ENCODE results near the gene PIBF1. TPM values are rescaled to one million over a fixed set of nuclear protein-coding genes. Genes with fewer than 3 reads are reported as not detected.

PIBF1 gene
- total RNA-seq, 1 donor from 2014 or later: 32.5 TPM

DNA sequence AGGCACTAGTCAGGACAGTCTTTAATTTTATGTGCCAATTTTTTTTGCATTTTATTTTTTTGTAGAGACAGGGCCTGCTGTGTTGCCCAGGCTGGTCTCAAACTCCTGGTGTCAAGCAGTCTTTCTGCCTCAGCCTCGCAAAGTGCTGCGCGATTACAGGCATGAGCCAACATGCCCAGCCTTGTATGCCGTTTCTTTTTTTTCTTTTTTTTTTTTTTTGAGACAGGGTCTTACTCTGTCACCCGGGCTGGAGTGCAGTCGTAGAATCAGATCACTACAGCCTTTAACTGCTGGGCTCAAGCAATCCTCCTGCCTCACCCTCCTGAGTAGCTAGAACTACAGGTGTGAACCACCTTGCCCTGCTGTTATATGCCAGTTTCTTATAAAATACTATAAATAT, 27.8 kb upstream of the PIBF1 start:
- no peak for DNase-seq (ENCODE audit: extremely low spot score, unreplicated experiment)
- Mint-ChIP-seq H3K4me3 (no peak overlapping the region), H3K4me1 (ENCODE audit: unreplicated experiment) (no peaks in the 10 kb centered on the region), H3K9me3 (peaks cover 8% of the 10 kb centered on the region), H3K27me3 (no peaks in the 10 kb centered on the region), H3K36me3 (peaks cover 51% of the 10 kb centered on the region), H3K27ac (no peak overlapping the region)
- TF ChIP-seq, protein P1, sequence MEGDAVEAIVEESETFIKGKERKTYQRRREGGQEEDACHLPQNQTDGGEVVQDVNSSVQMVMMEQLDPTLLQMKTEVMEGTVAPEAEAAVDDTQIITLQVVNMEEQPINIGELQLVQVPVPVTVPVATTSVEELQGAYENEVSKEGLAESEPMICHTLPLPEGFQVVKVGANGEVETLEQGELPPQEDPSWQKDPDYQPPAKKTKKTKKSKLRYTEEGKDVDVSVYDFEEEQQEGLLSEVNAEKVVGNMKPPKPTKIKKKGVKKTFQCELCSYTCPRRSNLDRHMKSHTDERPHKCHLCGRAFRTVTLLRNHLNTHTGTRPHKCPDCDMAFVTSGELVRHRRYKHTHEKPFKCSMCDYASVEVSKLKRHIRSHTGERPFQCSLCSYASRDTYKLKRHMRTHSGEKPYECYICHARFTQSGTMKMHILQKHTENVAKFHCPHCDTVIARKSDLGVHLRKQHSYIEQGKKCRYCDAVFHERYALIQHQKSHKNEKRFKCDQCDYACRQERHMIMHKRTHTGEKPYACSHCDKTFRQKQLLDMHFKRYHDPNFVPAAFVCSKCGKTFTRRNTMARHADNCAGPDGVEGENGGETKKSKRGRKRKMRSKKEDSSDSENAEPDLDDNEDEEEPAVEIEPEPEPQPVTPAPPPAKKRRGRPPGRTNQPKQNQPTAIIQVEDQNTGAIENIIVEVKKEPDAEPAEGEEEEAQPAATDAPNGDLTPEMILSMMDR (conservative IDR thresholded peaks at IDR 0.05): no peak

DNA sequence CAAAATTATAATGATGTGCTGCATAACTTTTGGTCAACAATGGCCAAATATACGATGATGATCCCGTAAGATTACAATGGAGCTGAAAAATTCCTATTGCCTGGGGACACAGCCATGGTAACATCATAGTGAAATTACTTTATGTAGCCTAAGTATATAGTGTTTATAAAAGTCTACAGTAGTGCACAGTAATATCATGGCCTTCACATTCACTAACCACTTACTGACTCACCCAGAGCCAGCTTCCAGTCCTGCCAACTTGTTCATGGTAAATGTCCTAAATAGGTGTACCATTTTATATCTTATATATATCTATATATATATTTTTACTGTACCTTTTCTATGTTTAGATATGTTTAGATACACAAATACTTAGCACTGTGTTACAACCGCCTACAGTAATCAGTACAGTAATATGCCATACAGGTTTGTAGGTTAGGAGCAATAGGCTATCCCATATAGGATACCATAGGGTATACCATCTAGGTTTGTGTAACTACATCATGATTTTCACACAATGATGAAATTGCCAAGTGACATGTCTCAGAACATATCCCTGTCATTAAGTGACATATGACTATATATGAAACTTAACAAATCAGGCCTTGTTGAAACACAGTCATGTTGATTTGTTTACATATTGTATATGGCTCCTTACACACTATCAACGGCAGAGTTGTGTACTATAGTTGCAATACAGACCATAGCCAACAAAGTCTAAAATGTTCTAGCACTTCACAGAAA, 24.0 kb upstream of the PIBF1 start:
- TF ChIP-seq, protein P1 (conservative IDR thresholded peaks at IDR 0.05): no peak
- H3K9me3 Mint-ChIP-seq: no peaks in the 10 kb centered on the region
- no peak for DNase-seq (ENCODE audit: extremely low spot score, unreplicated experiment)
- no peaks in the 10 kb centered on the region for H3K4me1 Mint-ChIP-seq (ENCODE audit: unreplicated experiment)
- peaks cover 30% of the 10 kb centered on the region for H3K36me3 Mint-ChIP-seq
- no peak overlapping the region for H3K4me3 Mint-ChIP-seq
- no peak overlapping the region for H3K27ac Mint-ChIP-seq
- H3K27me3 Mint-ChIP-seq: no peaks in the 10 kb centered on the region

DNA sequence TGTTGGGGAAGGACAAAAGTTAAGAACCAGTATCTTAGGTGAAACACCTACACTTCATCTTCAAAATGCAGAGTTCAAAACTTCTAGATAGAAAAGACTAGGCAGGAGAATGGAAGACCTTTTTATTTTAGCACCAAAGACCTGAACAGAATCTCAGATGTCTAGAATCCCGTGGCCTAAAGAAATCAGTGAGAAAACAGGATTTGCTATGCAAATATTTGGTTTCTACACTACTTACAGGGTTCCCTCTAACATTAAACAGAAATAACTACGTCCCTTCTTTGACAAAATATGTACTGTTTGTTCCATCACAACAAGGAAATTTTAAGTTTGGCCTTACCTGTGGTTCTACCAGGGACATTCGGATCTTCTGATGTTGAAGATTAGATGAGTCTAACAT, 21.7 kb upstream of the PIBF1 start:
- TF ChIP-seq, protein P1 (conservative IDR thresholded peaks at IDR 0.05): no peak
- Mint-ChIP-seq H3K9me3 (no peaks in the 10 kb centered on the region), H3K27me3 (no peaks in the 10 kb centered on the region), H3K27ac (no peak overlapping the region), H3K36me3 (peaks cover 35% of the 10 kb centered on the region), H3K4me1 (ENCODE audit: unreplicated experiment) (no peaks in the 10 kb centered on the region), H3K4me3 (no peak overlapping the region)
- no peak for DNase-seq (ENCODE audit: extremely low spot score, unreplicated experiment)

DNA sequence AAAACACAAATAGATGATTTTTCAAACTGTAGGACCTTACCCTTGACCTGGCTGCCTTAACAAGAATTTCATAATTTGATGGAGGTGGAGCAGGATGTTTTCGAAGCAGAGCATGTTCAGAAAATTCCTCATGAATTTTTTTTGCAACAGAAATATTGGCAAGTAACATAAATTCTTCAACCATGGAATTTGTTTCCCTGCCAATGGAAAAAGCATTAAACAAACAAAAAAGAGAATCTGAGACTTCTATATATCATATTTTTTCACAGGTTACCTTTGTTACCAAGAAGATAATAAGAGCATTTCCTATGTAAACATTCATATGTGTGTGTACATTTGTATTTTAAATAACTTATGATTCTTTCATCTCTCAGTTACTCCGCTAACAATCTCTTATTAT, 18.5 kb upstream of the PIBF1 start:
- Mint-ChIP-seq H3K36me3 (peaks cover 43% of the 10 kb centered on the region), H3K4me3 (no peak overlapping the region), H3K27me3 (no peaks in the 10 kb centered on the region), H3K27ac (no peak overlapping the region), H3K9me3 (no peaks in the 10 kb centered on the region), H3K4me1 (ENCODE audit: unreplicated experiment) (no peaks in the 10 kb centered on the region)
- TF ChIP-seq, protein P1 (conservative IDR thresholded peaks at IDR 0.05): no peak
- no peak for DNase-seq (ENCODE audit: extremely low spot score, unreplicated experiment)

DNA sequence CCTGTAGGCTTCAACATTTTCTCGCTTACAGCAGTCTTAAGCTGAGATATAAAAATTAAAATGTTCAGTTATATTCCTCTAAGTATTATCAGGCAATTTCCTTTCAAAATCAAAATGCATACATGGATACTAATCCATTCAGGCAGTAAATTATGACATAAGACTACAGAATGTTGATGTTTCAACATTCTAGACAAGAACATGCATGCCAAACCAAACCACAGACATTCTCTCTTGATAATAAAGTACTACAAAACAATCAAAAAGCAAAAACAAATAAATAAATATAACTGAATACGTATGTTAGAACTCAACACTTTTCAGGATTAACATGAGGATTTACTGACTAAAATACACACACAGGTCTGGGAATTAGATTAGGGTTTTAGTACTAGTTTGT, 7.9 kb upstream of the PIBF1 start:
- no peak for DNase-seq (ENCODE audit: extremely low spot score, unreplicated experiment)
- Mint-ChIP-seq H3K4me3 (no peak overlapping the region), H3K27ac (no peak overlapping the region)

More for the DNA sequence above, 7.9 kb upstream of the PIBF1 start:
- no peaks in the 10 kb centered on the region for H3K4me1 Mint-ChIP-seq (ENCODE audit: unreplicated experiment)
- TF ChIP-seq, protein P1 (conservative IDR thresholded peaks at IDR 0.05): no peak
- peaks cover 38% of the 10 kb centered on the region for H3K36me3 Mint-ChIP-seq
- H3K9me3 Mint-ChIP-seq: no peaks in the 10 kb centered on the region
- no peaks in the 10 kb centered on the region for H3K27me3 Mint-ChIP-seq

Data from type B pancreatic cell (in vitro differentiated cells).